Liver (tissue), 3 donors: ENCODE results near the gene CTNNA1.

ENCODE experiments used
- CTCF ChIP-seq: fragments of 150-350 bp; IDR thresholded peaks from 2 replicates; pipeline ENCODE4 v1.5.1; 2017; ENCODE audit warnings: improper control_type of control experiment, low read depth, low read length; ENCODE audit not compliant: missing input control
- EGR1 ChIP-seq, 2 donors: IDR thresholded peaks; 2 replicates each; pipeline ENCODE4 v1.6.1; 2016 to 2018; ENCODE audit warnings: antibody characterized with exemption in 2 of 2, low read depth in 2 of 2
- GABPA ChIP-seq, 2 donors: IDR thresholded peaks in 1 of 2; conservative IDR thresholded peaks in 1 of 2; 2 replicates each; pipeline ENCODE4 v1.6.1; 2016; ENCODE audit warnings: antibody characterized with exemption in 2 of 2, mild to moderate bottlenecking in 1 of 2, moderate library complexity in 1 of 2
- HNF4G ChIP-seq: IDR thresholded peaks from 2 replicates; pipeline ENCODE4 v1.6.1; 2016; ENCODE audit warnings: antibody characterized with exemption
- JUND ChIP-seq, 2 donors: IDR thresholded peaks; 2 replicates each; pipeline ENCODE4 v1.6.1; 2016; ENCODE audit warnings: antibody characterized with exemption in 2 of 2
- MAX ChIP-seq: IDR thresholded peaks from 2 replicates; pipeline ENCODE4 v1.6.1; 2016; ENCODE audit warnings: antibody characterized with exemption
- RAD21 ChIP-seq, 2 donors: IDR thresholded peaks; 2 replicates each; pipeline ENCODE4 v1.6.1; 2016; ENCODE audit warnings: antibody characterized with exemption in 2 of 2, mild to moderate bottlenecking in 2 of 2
- REST ChIP-seq: IDR thresholded peaks from 2 replicates; pipeline ENCODE4 v1.6.1; 2016; ENCODE audit warnings: antibody characterized with exemption, mild to moderate bottlenecking
- RXRA ChIP-seq, 2 donors: IDR thresholded peaks; 2 replicates each; pipeline ENCODE4 v1.6.1; 2017 to 2018; ENCODE audit warnings: antibody characterized with exemption in 2 of 2, mild to moderate bottlenecking in 1 of 2
- SP1 ChIP-seq: IDR thresholded peaks from 2 replicates; pipeline ENCODE4 v1.6.1; 2018; ENCODE audit warnings: antibody characterized with exemption, mild to moderate bottlenecking
- TAF1 ChIP-seq: conservative IDR thresholded peaks from 2 replicates; pipeline ENCODE4 v1.6.1; 2016; ENCODE audit warnings: antibody characterized with exemption, mild to moderate bottlenecking
- YY1 ChIP-seq: IDR thresholded peaks from 2 replicates; pipeline ENCODE4 v1.6.1; 2016; ENCODE audit warnings: antibody characterized with exemption, mild to moderate bottlenecking
- ZBTB33 ChIP-seq: IDR thresholded peaks from 2 replicates; pipeline ENCODE4 v1.6.1; 2016; ENCODE audit warnings: antibody characterized with exemption
- donor health status: healthy.
- donor health status: healthy.

GRCh38 chr5:138755084-138755748 lies 2.0 kb downstream of the CTNNA1 start:
- TF ChIP-seq CTCF: no peak
- no peak for TF ChIP-seq RAD21 (IDR thresholded peaks at IDR 0.05)
- no peak for TF ChIP-seq YY1
- TF ChIP-seq GABPA (IDR thresholded peaks at IDR 0.05 in 1 of 2, conservative IDR thresholded peaks at IDR 0.05 in 1 of 2): no peak
- no peak for TF ChIP-seq REST
- TF ChIP-seq ZBTB33: no peak
- no peak for TF ChIP-seq MAX
- TF ChIP-seq SP1: no peak
- no peak for TF ChIP-seq TAF1
- no peak for TF ChIP-seq RXRA (IDR thresholded peaks at IDR 0.05)
- TF ChIP-seq HNF4G: no peak
- TF ChIP-seq EGR1 (IDR thresholded peaks at IDR 0.05; ENCODE audit: low read depth in 2 of 2): no peak
- TF ChIP-seq JUND (IDR thresholded peaks at IDR 0.05): no peak
